SH-SY5Y (cell line): Measurements from ENCODE around the gene ALKBH8.

Experiments
- GATA2 ChIP-seq: IDR thresholded peaks from 2 replicates; pipeline ENCODE4 v1.6.1; 2011; ENCODE audit warnings: mild to moderate bottlenecking, low read depth, low read length
- GATA3 ChIP-seq: IDR thresholded peaks from 2 replicates; pipeline ENCODE4 v1.6.1; 2011; ENCODE audit warnings: low read depth, mild to moderate bottlenecking, low read length, moderate library complexity

Gene ALKBH8

DNA sequence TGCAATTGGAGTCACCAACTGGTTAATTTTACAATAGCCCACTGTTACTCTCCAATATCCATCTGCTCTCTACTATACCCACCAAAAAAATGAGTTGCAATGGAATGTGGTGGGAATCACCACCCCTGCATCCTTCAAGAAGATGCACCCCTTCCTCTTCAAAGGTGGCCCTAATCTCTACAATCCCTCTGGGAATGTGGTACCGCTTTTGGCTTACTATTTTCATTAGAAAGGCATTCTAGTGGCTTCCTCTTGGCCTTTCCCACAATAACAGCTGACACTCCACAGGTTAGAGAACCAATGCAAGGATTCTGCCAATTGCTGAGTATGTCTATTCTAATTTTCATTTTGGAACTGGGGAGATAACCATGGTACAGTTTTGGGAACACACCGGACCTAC lies 74.7 kb downstream of the ALKBH8 start:
- TF ChIP-seq GATA3 (no peak), GATA2 (no peak)

- no peak for TF ChIP-seq GATA3
- no peak for TF ChIP-seq GATA2
These were observed 83.3 kb downstream of the ALKBH8 start for GRCh38 chr11:107482234-107482633.

DNA sequence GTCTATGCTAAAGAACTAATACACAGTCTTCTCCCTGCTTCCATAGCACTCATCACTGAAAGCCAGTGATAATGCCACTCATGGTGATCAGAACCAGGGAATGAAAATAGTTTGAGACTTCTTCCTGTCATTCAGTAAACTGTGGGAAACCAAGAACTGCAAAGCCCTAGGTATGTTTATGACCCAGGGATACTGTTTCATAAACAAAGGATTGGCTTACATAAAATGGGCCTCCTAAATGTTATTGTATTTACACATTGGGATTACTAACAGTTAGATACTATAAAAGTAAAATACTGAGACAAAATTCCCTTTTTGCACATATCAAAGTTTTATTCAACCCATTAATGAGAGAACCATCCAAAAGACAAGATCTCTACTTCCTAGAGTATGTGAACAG lies 86.6 kb downstream of the ALKBH8 start:
- TF ChIP-seq GATA3, result no peak
- no peak for TF ChIP-seq GATA2

GRCh38 chr11:107477820-107478219 lies 87.7 kb downstream of the ALKBH8 start:
- TF ChIP-seq GATA3, result no peak
- TF ChIP-seq GATA2, result no peak

DNA sequence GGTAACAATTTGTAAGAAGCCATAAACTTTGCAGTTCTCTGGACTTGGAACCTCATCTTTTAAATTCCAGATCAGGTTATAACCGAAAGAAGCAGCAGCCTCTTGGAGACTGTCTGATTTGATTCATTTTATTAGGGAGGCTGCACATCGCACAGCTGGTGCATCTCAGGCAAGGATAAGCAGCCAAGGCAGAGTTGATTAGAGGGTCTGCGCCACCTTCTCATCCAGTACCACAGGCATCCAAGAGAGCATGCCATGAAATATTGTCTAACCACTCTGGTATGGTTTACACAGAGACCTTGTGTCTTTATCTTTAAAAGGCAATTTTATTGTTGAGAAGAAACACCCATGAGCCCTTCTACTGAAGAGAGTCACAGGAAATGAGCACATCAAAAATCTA lies 91.7 kb downstream of the ALKBH8 start:
- TF ChIP-seq GATA3 (no peak), GATA2 (no peak)

GRCh38 chr11:107472966-107473365 lies 92.6 kb downstream of the ALKBH8 start:
- no peak for TF ChIP-seq GATA2
- no peak for TF ChIP-seq GATA3

- TF ChIP-seq GATA2 (no peak), GATA3 (no peak)
These were observed 96.9 kb downstream of the ALKBH8 start for GRCh38 chr11:107468596-107468995.

- no peak for TF ChIP-seq GATA3
- no peak for TF ChIP-seq GATA2
These were observed 97.8 kb downstream of the ALKBH8 start for GRCh38 chr11:107467696-107468095.

GRCh38 chr11:107457558-107458271 lies 107.8 kb downstream of the ALKBH8 start, which contains the start of gene CWF19L2:
CWF19L2 (minus strand) TSS chr11:107457825; CDS start chr11:107457816, 9 bp downstream.
- no peak for TF ChIP-seq GATA2
- TF ChIP-seq GATA3, result no peak

GRCh38 chr11:107457205-107457557 lies 108.4 kb downstream of the ALKBH8 start:
- TF ChIP-seq GATA2 (no peak), GATA3 (no peak)

DNA sequence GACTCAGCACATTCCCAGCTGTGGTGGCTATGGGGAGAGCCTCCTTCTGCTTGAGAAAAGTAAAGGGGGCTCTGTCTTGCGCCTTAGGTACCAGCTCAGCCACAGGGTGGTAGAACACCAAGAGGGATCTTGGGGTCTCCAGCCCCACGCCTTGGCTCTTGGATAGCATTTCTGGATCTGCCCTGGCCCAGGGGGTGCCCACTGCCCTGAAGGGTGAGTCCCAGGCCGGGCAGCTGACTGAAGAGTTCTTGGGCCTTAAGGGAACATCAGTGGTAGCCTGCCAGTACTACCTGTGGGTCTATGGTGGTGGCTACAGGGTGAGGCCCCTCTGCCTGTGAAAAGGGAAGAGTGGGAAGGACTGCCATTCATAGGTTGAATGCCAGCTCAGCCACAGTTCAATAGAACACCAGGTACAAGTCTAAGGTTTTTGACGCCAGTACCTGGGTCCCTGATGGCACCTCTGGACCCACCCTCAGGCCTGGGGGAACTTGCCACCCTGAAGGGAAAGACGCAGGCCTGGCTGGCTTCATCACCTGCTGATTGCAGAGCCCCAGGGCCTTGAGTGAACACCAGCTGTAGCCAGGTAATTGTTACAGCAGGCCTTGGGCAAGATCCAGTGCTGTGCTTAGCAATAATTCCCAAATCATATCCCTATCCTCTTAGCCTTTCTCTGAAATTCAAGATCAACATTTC lies 111.8 kb downstream of the ALKBH8 start:
- no peak for TF ChIP-seq GATA2
- TF ChIP-seq GATA3, result no peak
